CD8-positive, alpha-beta memory T cell (primary cell): ENCODE measurements around the gene C1orf232. TPM values are rescaled to one million over a fixed set of nuclear protein-coding genes. Genes with fewer than 3 reads are reported as not detected.

Experiments used
- CTCF ChIA-PET: fragments of 350-600 bp; sonication (Branson Sonifier 250); formaldehyde crosslinking; loops from one replicate; lab custom pipeline; 2021; ENCODE audit warnings: antibody characterized with exemption; lab: Charles Lee
- POLR2A ChIA-PET: fragments of 350-600 bp; sonication (Branson Sonifier 250); formaldehyde crosslinking; loops from one replicate; lab custom pipeline; 2021; ENCODE audit warnings: antibody characterized with exemption; lab: Charles Lee
- DNase-seq, 5 donors: peaks; one replicate each; pipeline versions ENCODE4 v3.0.0 to v3.0.0-alpha.2; 2020 to 2022; ENCODE audit warnings: mixed read lengths in 1 of 5
- H3K27ac ChIP-seq: one replicate; pipeline ENCODE4 v1.7.0; 2013; ENCODE audit warnings: low read depth, mild to moderate bottlenecking, low read length, moderate library complexity
- H3K27me3 ChIP-seq: 2 replicates; pipeline ENCODE4 v1.7.0; 2013; ENCODE audit warnings: low read length, mild to moderate bottlenecking; ENCODE audit not compliant: insufficient read depth, poor library complexity, severe bottlenecking
- H3K36me3 ChIP-seq: 2 replicates; pipeline ENCODE4 v1.7.0; 2013; ENCODE audit warnings: mild to moderate bottlenecking, low read length, moderate library complexity; ENCODE audit not compliant: insufficient read depth
- H3K4me1 ChIP-seq: 2 replicates; pipeline ENCODE4 v1.7.0; 2013; ENCODE audit warnings: mild to moderate bottlenecking, low read length, moderate library complexity; ENCODE audit not compliant: insufficient read depth
- H3K4me3 ChIP-seq: 2 replicates; pipeline ENCODE4 v1.7.0; 2013; ENCODE audit warnings: mild to moderate bottlenecking, low read length
- H3K9me3 ChIP-seq: 2 replicates; pipeline ENCODE4 v1.7.0; 2013; ENCODE audit warnings: mild to moderate bottlenecking, low read length
- H3K27ac Mint-ChIP-seq, 8 donors: one replicate each; pipeline ENCODE4 v1.8.0; 2020 to 2021; ENCODE audit warnings: mixed read lengths in 8 of 8, mild to moderate bottlenecking in 6 of 8, inconsistent platforms in 3 of 8, moderate library complexity in 3 of 8
- H3K27me3 Mint-ChIP-seq, 2 donors: one replicate each; pipeline ENCODE4 v1.8.0; 2020 to 2021; ENCODE audit warnings: mixed read lengths in 2 of 2, mild to moderate bottlenecking in 1 of 2, moderate library complexity in 1 of 2
- H3K36me3 Mint-ChIP-seq, 3 donors: one replicate each; pipeline ENCODE4 v1.8.0; 2020 to 2021; ENCODE audit warnings: mixed read lengths in 3 of 3, inconsistent platforms in 1 of 3, mild to moderate bottlenecking in 1 of 3
- H3K4me1 Mint-ChIP-seq, 3 donors: one replicate each; pipeline ENCODE4 v1.8.0; 2020 to 2021; ENCODE audit warnings: mixed read lengths in 3 of 3, inconsistent platforms in 1 of 3, mild to moderate bottlenecking in 1 of 3
- H3K4me3 Mint-ChIP-seq, 7 donors: one replicate each; pipeline ENCODE4 v1.8.0; 2020 to 2021; ENCODE audit warnings: mixed read lengths in 7 of 7, mild to moderate bottlenecking in 6 of 7, moderate library complexity in 4 of 7, inconsistent platforms in 2 of 7
- H3K9me3 Mint-ChIP-seq, 5 donors: one replicate each; pipeline ENCODE4 v1.8.0; 2020 to 2022; ENCODE audit warnings: mixed read lengths in 5 of 5, mild to moderate bottlenecking in 3 of 5, moderate library complexity in 2 of 5, inconsistent platforms in 1 of 5
- polyA plus RNA-seq: library from polyadenylated mRNA; unstranded; fragments of 300-500 nt; fragmentation: Illumina TruSeq; gene quantifications from one replicate; pipeline ENCODE4 v1.2.3, GENCODE V29; 2021
- total RNA-seq, 2 experiments: library from RNA; stranded (reverse); gene quantifications; one replicate each; pipeline ENCODE4 v1.2.3, GENCODE V29; 2021

C1orf232 gene
- total and polyA plus RNA-seq, 3 experiments from 2014 or later = not detected

GRCh38 chr1:26148887-26149286, 19.9 kb downstream of the C1orf232 start:
- POLR2A ChIA-PET = no interaction called here

GRCh38 chr1:26145960-26146294, 22.8 kb downstream of the C1orf232 start:
- no peak overlapping the region for H3K4me3 ChIP-seq
- Mint-ChIP-seq H3K36me3 (no peaks in the 10 kb centered on the region), H3K4me1 (peaks cover 2 to 8% (median 6%) of the 10 kb centered on the region in 3 donors), H3K4me3 (no peak overlapping the region), H3K27ac (peak overlapping the region in 1 of 8 donors; percentile 62), H3K9me3 (no peaks in the 10 kb centered on the region), H3K27me3 (peaks cover 5 to 25% of the 10 kb centered on the region in 2 donors)
- peaks cover 3% of the 10 kb centered on the region for H3K4me1 ChIP-seq
- no peaks in the 10 kb centered on the region for H3K9me3 ChIP-seq
- POLR2A ChIA-PET = interaction anchor here (0.9 to 2.2 kb wide), 2 partner anchors 19 to 23 kb away, joined by 5 to 14 read pairs; no protein-coding TSS in a partner anchor
- H3K27me3 ChIP-seq = no peaks in the 10 kb centered on the region
- H3K36me3 ChIP-seq = no peaks in the 10 kb centered on the region
- H3K27ac ChIP-seq = no peak overlapping the region
- DNase-seq = no peak
- CTCF ChIA-PET = interaction anchor here (0.7 to 6.5 kb wide), 16 partner anchors 10 to 177 kb away, joined by 3 to 122 read pairs (median 5); partner anchors contain the start of genes CEP85, PDIK1L and ZNF593

More at GRCh38 chr1:26148887-26149286, 19.9 kb downstream of the C1orf232 start:
- H3K4me1 ChIP-seq = peaks cover 3% of the 10 kb centered on the region
- no peaks in the 10 kb centered on the region for H3K27me3 ChIP-seq
- H3K27me3 Mint-ChIP-seq = peaks cover 4 to 35% of the 10 kb centered on the region in 2 donors
- no peak overlapping the region for H3K4me3 Mint-ChIP-seq
- CTCF ChIA-PET = no interaction called here
- no peak overlapping the region for H3K4me3 ChIP-seq
- H3K36me3 ChIP-seq = no peaks in the 10 kb centered on the region
- DNase-seq = no peak
- no peak overlapping the region for H3K27ac ChIP-seq
- no peaks in the 10 kb centered on the region for H3K36me3 Mint-ChIP-seq
- no peak overlapping the region for H3K27ac Mint-ChIP-seq
- H3K9me3 Mint-ChIP-seq = no peaks in the 10 kb centered on the region
- H3K4me1 Mint-ChIP-seq = peaks cover 2 to 8% (median 6%) of the 10 kb centered on the region in 3 donors
- no peaks in the 10 kb centered on the region for H3K9me3 ChIP-seq

GRCh38 chr1:26145041-26145959, 23.5 kb downstream of the C1orf232 start:
- Histone ChIP-seq H3K27me3 (no peaks in the 10 kb centered on the region), H3K36me3 (no peaks in the 10 kb centered on the region), H3K4me3 (no peak overlapping the region), H3K27ac (no peak overlapping the region), H3K9me3 (no peaks in the 10 kb centered on the region), H3K4me1 (peaks cover 3% of the 10 kb centered on the region)
- ChIA-PET CTCF (interaction anchor here (0.6 to 6.5 kb wide), 28 partner anchors 11 to 320 kb away, joined by 3 to 122 read pairs (median 4); partner anchors contain the start of genes CD52, CEP85, PDIK1L and ZNF593), POLR2A (interaction anchor here (0.9 to 2.2 kb wide), 4 partner anchors 19 to 41 kb away, joined by 3 to 14 read pairs (median 5); no protein-coding TSS in a partner anchor)
- H3K9me3 Mint-ChIP-seq = no peaks in the 10 kb centered on the region
- peak; percentile 56 to 84 (median 66) for DNase-seq
- H3K4me1 Mint-ChIP-seq = peaks cover 2 to 8% (median 6%) of the 10 kb centered on the region in 3 donors
- H3K4me3 Mint-ChIP-seq = peak overlapping the region in 2 of 7 donors; percentile 29 to 51
- peaks cover 5 to 25% of the 10 kb centered on the region in 2 donors for H3K27me3 Mint-ChIP-seq
- H3K36me3 Mint-ChIP-seq = no peaks in the 10 kb centered on the region
- H3K27ac Mint-ChIP-seq = peak overlapping the region in 1 of 8 donors; percentile 62

GRCh38 chr1:26142159-26142558, 26.6 kb downstream of the C1orf232 start:
- no peaks in the 10 kb centered on the region for H3K9me3 ChIP-seq
- H3K27me3 Mint-ChIP-seq = peaks cover 3 to 9% of the 10 kb centered on the region in 2 donors
- no peak for DNase-seq
- H3K36me3 Mint-ChIP-seq = no peaks in the 10 kb centered on the region
- H3K4me1 ChIP-seq = peaks cover 11% of the 10 kb centered on the region
- ChIA-PET CTCF (interaction anchor here (1.0 to 6.5 kb wide), 10 partner anchors 14 to 173 kb away, joined by 3 to 122 read pairs (median 6); partner anchors contain the start of genes CEP85 and PDIK1L), POLR2A (interaction anchor here (0.7 kb wide), 1 partner anchor 28 kb away, joined by 8 read pairs; no protein-coding TSS in a partner anchor)
- H3K4me3 ChIP-seq = no peak overlapping the region
- peaks cover 6 to 17% (median 14%) of the 10 kb centered on the region in 3 donors for H3K4me1 Mint-ChIP-seq
- no peaks in the 10 kb centered on the region for H3K36me3 ChIP-seq
- H3K4me3 Mint-ChIP-seq = no peak overlapping the region
- no peaks in the 10 kb centered on the region for H3K27me3 ChIP-seq
- no peak overlapping the region for H3K27ac ChIP-seq
- H3K9me3 Mint-ChIP-seq = no peaks in the 10 kb centered on the region
- no peak overlapping the region for H3K27ac Mint-ChIP-seq

GRCh38 chr1:26138974-26139558, 29.7 kb downstream of the C1orf232 start:
- peak overlapping the region in 3 of 8 donors; percentile 2 to 47 (median 38) for H3K27ac Mint-ChIP-seq
- H3K27me3 ChIP-seq = no peaks in the 10 kb centered on the region

GRCh38 chr1:26134466-26134865, 34.3 kb downstream of the C1orf232 start:
- Mint-ChIP-seq H3K27me3 (peaks cover 0 to 12% of the 10 kb centered on the region in 2 donors), H3K27ac (no peak overlapping the region), H3K4me1 (peaks cover 4 to 9% (median 8%) of the 10 kb centered on the region in 3 donors), H3K36me3 (peaks cover 0 to 2% (median 0%) of the 10 kb centered on the region in 3 donors), H3K4me3 (no peak overlapping the region), H3K9me3 (peaks cover 0 to 3% (median 0%) of the 10 kb centered on the region in 5 donors)
- CTCF ChIA-PET = no interaction called here
- DNase-seq = no peak
- Histone ChIP-seq H3K4me3 (no peak overlapping the region), H3K27ac (no peak overlapping the region), H3K27me3 (no peaks in the 10 kb centered on the region), H3K9me3 (no peaks in the 10 kb centered on the region), H3K36me3 (no peaks in the 10 kb centered on the region), H3K4me1 (peaks cover 8% of the 10 kb centered on the region)
- POLR2A ChIA-PET = no interaction called here

More at GRCh38 chr1:26138974-26139558, 29.7 kb downstream of the C1orf232 start:
- no peaks in the 10 kb centered on the region for H3K9me3 ChIP-seq
- peaks cover 8% of the 10 kb centered on the region for H3K4me1 ChIP-seq
- Mint-ChIP-seq H3K9me3 (peaks cover 0 to 3% (median 0%) of the 10 kb centered on the region in 5 donors), H3K4me1 (peaks cover 4 to 9% (median 8%) of the 10 kb centered on the region in 3 donors), H3K4me3 (no peak overlapping the region), H3K27me3 (peaks cover 0 to 3% of the 10 kb centered on the region in 2 donors), H3K36me3 (no peaks in the 10 kb centered on the region)
- H3K4me3 ChIP-seq = no peak overlapping the region
- H3K36me3 ChIP-seq = no peaks in the 10 kb centered on the region
- peak in 1 of 5 donors; percentile 31 for DNase-seq
- ChIA-PET POLR2A (interaction anchor here (1.8 kb wide), 1 partner anchor 28 kb away, joined by 5 read pairs; the partner anchor contains the start of gene PDIK1L), CTCF (interaction anchor here (0.7 to 1.7 kb wide), 7 partner anchors 32 to 683 kb away, joined by 3 to 5 read pairs (median 3); no protein-coding TSS in a partner anchor)
- H3K27ac ChIP-seq = peak overlapping the region; percentile 3

- Histone ChIP-seq H3K27me3 (no peaks in the 10 kb centered on the region), H3K4me1 (peaks cover 5% of the 10 kb centered on the region), H3K9me3 (no peaks in the 10 kb centered on the region), H3K27ac (no peak overlapping the region), H3K36me3 (no peaks in the 10 kb centered on the region), H3K4me3 (no peak overlapping the region)
- H3K27ac Mint-ChIP-seq = no peak overlapping the region
- H3K4me3 Mint-ChIP-seq = no peak overlapping the region
- H3K36me3 Mint-ChIP-seq = peaks cover 0 to 2% (median 0%) of the 10 kb centered on the region in 3 donors
- H3K27me3 Mint-ChIP-seq = peaks cover 0 to 17% of the 10 kb centered on the region in 2 donors
- H3K4me1 Mint-ChIP-seq = peaks cover 3 to 9% (median 9%) of the 10 kb centered on the region in 3 donors
- ChIA-PET POLR2A (interaction anchor here (0.7 kb wide), 1 partner anchor 35 kb away, joined by 3 read pairs; no protein-coding TSS in a partner anchor), CTCF (interaction anchor here (0.6 to 1.3 kb wide), 2 partner anchors 12 to 1245 kb away, joined by 3 read pairs; no protein-coding TSS in a partner anchor)
- H3K9me3 Mint-ChIP-seq = peaks cover 0 to 3% (median 0%) of the 10 kb centered on the region in 5 donors
- DNase-seq = no peak
These were observed 36.0 kb downstream of the C1orf232 start for GRCh38 chr1:26132834-26133167.
